HepG2 (cell line): Measurements from ENCODE around the gene MAMSTR. TPM values are rescaled to one million over a fixed set of nuclear protein-coding genes. Genes with fewer than 3 reads are reported as not detected.

Source experiments
- ARID3A ChIP-seq: IDR thresholded peaks from 2 replicates; pipeline ENCODE4 v1.6.1; 2012; ENCODE audit warnings: low read depth, low read length, improper control_type of control experiment
- GRHL1 ChIP-seq: sonication (generic); formaldehyde crosslinking; conservative IDR thresholded peaks from 2 replicates; pipeline ENCODE4 v1.8.0; 2022; ENCODE audit warnings: missing genetic modification reagents
- IKZF4 ChIP-seq: sonication (generic); formaldehyde crosslinking; IDR thresholded peaks from 2 replicates; pipeline ENCODE4 v1.5.1; 2020; ENCODE audit warnings: borderline replicate concordance, mild to moderate bottlenecking, low read depth, missing genetic modification reagents; ENCODE audit errors: not compliant biosample characterization
- KLF13 ChIP-seq: sonication (generic); formaldehyde crosslinking; IDR thresholded peaks from 2 replicates; pipeline ENCODE4 v1.4.0; 2020; ENCODE audit warnings: mild to moderate bottlenecking, missing genetic modification reagents
- NCOA5 ChIP-seq: sonication (generic); formaldehyde crosslinking; IDR thresholded peaks from 2 replicates; pipeline ENCODE4 v1.4.0; 2020; ENCODE audit warnings: missing genetic modification reagents
- RCOR2 ChIP-seq: IDR thresholded peaks from 2 replicates; pipeline ENCODE4 v1.6.1; 2016; ENCODE audit warnings: missing biosample characterization, missing genetic modification reagents
- REL ChIP-seq: sonication (generic); formaldehyde crosslinking; conservative IDR thresholded peaks from 2 replicates; pipeline ENCODE4 v1.8.0; 2022; ENCODE audit warnings: mild to moderate bottlenecking, missing genetic modification reagents, moderate library complexity
- SOX6 ChIP-seq, 2 experiments: fragments of 450-650 bp in 1 of 2; sonication (generic) in 1 of 2; formaldehyde crosslinking in 1 of 2; IDR thresholded peaks; 2 replicates each; pipeline versions ENCODE4 v1.4.0 to v1.6.1; 2017 to 2020; ENCODE audit warnings: antibody characterized with exemption in 1 of 2, mild to moderate bottlenecking in 1 of 2, missing genetic modification reagents in 1 of 2
- SRY ChIP-seq: sonication (generic); formaldehyde crosslinking; IDR thresholded peaks from 2 replicates; pipeline ENCODE4 v1.8.0; 2022; ENCODE audit warnings: mild to moderate bottlenecking, missing genetic modification reagents
- TP53 ChIP-seq: sonication (generic); formaldehyde crosslinking; conservative IDR thresholded peaks from 2 replicates; pipeline ENCODE4 v1.4.0; 2020; ENCODE audit warnings: missing genetic modification reagents
- ZFP90 ChIP-seq: sonication (generic); formaldehyde crosslinking; IDR thresholded peaks from 2 replicates; pipeline ENCODE4 v1.8.0; 2022; ENCODE audit warnings: missing genetic modification reagents, mild to moderate bottlenecking, inconsistent platforms, borderline replicate concordance
- ZNF354B ChIP-seq: sonication (generic); formaldehyde crosslinking; IDR thresholded peaks from 2 replicates; pipeline ENCODE4 v1.8.0; 2022; ENCODE audit warnings: mild to moderate bottlenecking, missing genetic modification reagents
- ZNF704 ChIP-seq: sonication (generic); formaldehyde crosslinking; IDR thresholded peaks from 2 replicates; pipeline ENCODE4 v1.8.1; 2023; ENCODE audit warnings: mild to moderate bottlenecking, inconsistent platforms, moderate library complexity, missing genetic modification reagents, borderline replicate concordance
- ZNF781 ChIP-seq: sonication (generic); formaldehyde crosslinking; IDR thresholded peaks from 2 replicates; pipeline ENCODE4 v1.5.1; 2020; ENCODE audit warnings: borderline replicate concordance, mild to moderate bottlenecking, missing genetic modification reagents; ENCODE audit errors: not compliant biosample characterization
- ZNF841 ChIP-seq: sonication (generic); formaldehyde crosslinking; IDR thresholded peaks from 2 replicates; pipeline ENCODE4 v1.8.1; 2023; ENCODE audit warnings: missing genetic modification reagents, borderline replicate concordance
- ZNF850 ChIP-seq: sonication (generic); formaldehyde crosslinking; conservative IDR thresholded peaks from 2 replicates; pipeline ENCODE4 v1.9.0; 2021; ENCODE audit warnings: mild to moderate bottlenecking, missing genetic modification reagents
- ZSCAN12 ChIP-seq: sonication (generic); formaldehyde crosslinking; IDR thresholded peaks from 2 replicates; pipeline ENCODE4 v1.9.0; 2021; ENCODE audit warnings: mild to moderate bottlenecking, missing genetic modification reagents
- polyA plus RNA-seq, 8 experiments: library from polyadenylated mRNA; depleted of rRNA in 3 of 8; stranded (reverse) in 7 of 8; unstranded in 1 of 8; fragments of >200 nt; fragmentation: Illumina TruSeq in 4 of 8; extraction: Trizol in 4 of 8; gene quantifications; 2 replicates each; pipeline versions ENCODE4 v1.2.1 to v1.2.3, GENCODE V29; 2011 to 2016; ENCODE audit warnings: low read depth in 4 of 8, missing spikeins in 1 of 8, mixed read lengths in 1 of 8; ENCODE audit not compliant: insufficient read depth in 1 of 8
- total RNA-seq, 5 experiments: library from RNA; depleted of rRNA; stranded (reverse); fragments of >200 nt; fragmentation: Illumina TruSeq; extraction: Trizol; gene quantifications; 2 replicates each; pipeline ENCODE4 v1.2.3, GENCODE V29; 2016; ENCODE audit warnings: low read depth in 1 of 5
- TF ChIP-seq, protein P1 (sequence below): sonication (generic); formaldehyde crosslinking; IDR thresholded peaks from 2 replicates; pipeline ENCODE4 v1.4.0; 2020; ENCODE audit warnings: mild to moderate bottlenecking, missing genetic modification reagents
- TF ChIP-seq, protein P2 (sequence below): sonication (generic); formaldehyde crosslinking; IDR thresholded peaks from 2 replicates; pipeline ENCODE4 v1.5.0; 2020; ENCODE audit warnings: missing genetic modification reagents
- TF ChIP-seq, protein P3 (sequence below): IDR thresholded peaks from 2 replicates; pipeline ENCODE4 v1.6.1; 2016; ENCODE audit warnings: missing genetic modification reagents, missing compliant biosample characterization

Gene MAMSTR
- total and polyA plus RNA-seq, 2 of the 13 experiments (the other 11 are each of a cell fraction or from before 2014, with no cell fraction given), result 2.2 to 2.4 TPM

DNA sequence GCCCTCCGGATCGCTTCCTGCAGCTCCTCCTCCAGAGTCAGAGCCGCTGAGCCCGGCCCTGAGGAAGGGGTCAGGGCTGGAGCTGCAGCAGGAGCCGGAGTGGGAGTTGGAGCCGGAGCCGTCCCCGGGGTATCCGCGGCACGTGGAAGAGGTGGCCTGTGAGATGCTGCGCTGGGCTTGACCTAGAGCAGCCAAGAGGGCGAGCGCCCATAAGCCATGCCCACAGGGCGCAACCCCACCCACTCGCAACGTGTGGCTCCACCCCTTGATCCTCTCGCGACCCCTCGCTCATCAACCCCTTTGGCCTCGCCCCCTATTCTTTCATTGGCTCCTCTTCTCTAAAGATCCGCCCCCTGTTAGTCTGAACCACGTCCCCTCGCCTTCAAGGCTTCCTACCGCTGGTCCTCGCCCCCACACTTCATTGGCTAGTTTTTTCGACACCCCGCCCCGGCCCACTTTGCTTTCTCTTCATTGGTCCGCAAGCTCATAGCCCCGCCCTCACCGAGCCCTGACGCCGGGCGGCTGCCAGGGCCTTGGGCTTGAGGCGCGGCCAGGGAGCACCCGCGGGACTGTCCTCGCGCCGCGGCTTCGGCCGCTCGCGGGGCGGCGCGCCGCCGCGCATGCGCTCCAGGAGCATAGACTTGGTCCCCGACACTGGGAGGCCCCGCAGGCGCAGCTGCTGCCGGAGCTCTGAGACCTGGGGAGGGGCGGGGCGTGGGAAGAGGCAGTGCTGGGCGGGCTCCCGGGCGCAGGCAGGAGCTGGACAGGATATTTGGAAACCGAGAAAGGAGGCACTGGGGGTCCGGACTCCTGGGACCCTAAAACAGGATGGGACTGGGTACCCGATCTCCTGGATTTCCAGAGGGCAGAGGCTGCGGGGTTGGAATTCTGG lies 5.4 kb downstream of the MAMSTR start (continued):
- TF ChIP-seq NCOA5, result no peak
- TF ChIP-seq ZNF704 (CRISPR knock-in tag), result no peak
- TF ChIP-seq ZNF781, result no peak
- TF ChIP-seq ARID3A, result no peak
- no peak for TF ChIP-seq KLF13 (CRISPR knock-in tag)
- TF ChIP-seq, protein P1, sequence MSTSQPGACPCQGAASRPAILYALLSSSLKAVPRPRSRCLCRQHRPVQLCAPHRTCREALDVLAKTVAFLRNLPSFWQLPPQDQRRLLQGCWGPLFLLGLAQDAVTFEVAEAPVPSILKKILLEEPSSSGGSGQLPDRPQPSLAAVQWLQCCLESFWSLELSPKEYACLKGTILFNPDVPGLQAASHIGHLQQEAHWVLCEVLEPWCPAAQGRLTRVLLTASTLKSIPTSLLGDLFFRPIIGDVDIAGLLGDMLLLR (CRISPR knock-in tag), result peak; percentile 55; the same call in 1 of the 2 replicates
- TF ChIP-seq ZSCAN12 (CRISPR knock-in tag), result no peak
- no peak; the same call in 1 of the 2 replicates for TF ChIP-seq ZNF850 (CRISPR knock-in tag)
- TF ChIP-seq, protein P2, sequence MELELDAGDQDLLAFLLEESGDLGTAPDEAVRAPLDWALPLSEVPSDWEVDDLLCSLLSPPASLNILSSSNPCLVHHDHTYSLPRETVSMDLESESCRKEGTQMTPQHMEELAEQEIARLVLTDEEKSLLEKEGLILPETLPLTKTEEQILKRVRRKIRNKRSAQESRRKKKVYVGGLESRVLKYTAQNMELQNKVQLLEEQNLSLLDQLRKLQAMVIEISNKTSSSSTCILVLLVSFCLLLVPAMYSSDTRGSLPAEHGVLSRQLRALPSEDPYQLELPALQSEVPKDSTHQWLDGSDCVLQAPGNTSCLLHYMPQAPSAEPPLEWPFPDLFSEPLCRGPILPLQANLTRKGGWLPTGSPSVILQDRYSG (CRISPR knock-in tag), result no peak
- TF ChIP-seq GRHL1 (CRISPR knock-in tag), result no peak
- TF ChIP-seq REL (CRISPR knock-in tag), result no peak
- no peak for TF ChIP-seq IKZF4 (CRISPR knock-in tag)
- TF ChIP-seq TP53 (CRISPR knock-in tag), result no peak
- TF ChIP-seq ZFP90, result no peak; the same call in 1 of the 2 replicates
- no peak for TF ChIP-seq SRY (CRISPR knock-in tag)
- TF ChIP-seq, protein P3, sequence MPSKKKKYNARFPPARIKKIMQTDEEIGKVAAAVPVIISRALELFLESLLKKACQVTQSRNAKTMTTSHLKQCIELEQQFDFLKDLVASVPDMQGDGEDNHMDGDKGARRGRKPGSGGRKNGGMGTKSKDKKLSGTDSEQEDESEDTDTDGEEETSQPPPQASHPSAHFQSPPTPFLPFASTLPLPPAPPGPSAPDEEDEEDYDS (CRISPR knock-in tag), result peak; percentile 78
- no peak for TF ChIP-seq SOX6 (IDR thresholded peaks at IDR 0.05)
- no peak; the same call in 1 of the 2 replicates for TF ChIP-seq SOX6 (CRISPR knock-in tag; IDR thresholded peaks at IDR 0.05)
- no peak for TF ChIP-seq RCOR2 (CRISPR knock-in tag)
- TF ChIP-seq ZNF354B, result no peak
- no peak for TF ChIP-seq ZNF841 (CRISPR knock-in tag)
